Hematopoietic multipotent progenitor cell treated with erythropoietin and hydrocortisone succinate and interleukin-3 and kit ligand, for 8 days (in vitro differentiated cells): ENCODE results near the gene WDFY2.
A peak's percentile ranks its signal among the peaks of the same experiment; 100 is the strongest.
"Not testable (repeated sequence)": the region's sequence is repeated elsewhere in the genome, so short reads cannot be mapped to it uniquely, and the experiment has no call there.

Experiments
- DNase-seq: peaks from one replicate; pipeline ENCODE4 v3.0.0-alpha.2; 2015

WDFY2 gene

GRCh38 chr13:51673165-51673564 is 88.9 kb downstream of the WDFY2 start:
- DNase-seq = no peak

GRCh38 chr13:51674276-51674675 is 90.0 kb downstream of the WDFY2 start:
- no peak for DNase-seq

GRCh38 chr13:51675385-51675784 is 91.1 kb downstream of the WDFY2 start:
- no peak for DNase-seq

GRCh38 chr13:51675877-51676276 is 91.6 kb downstream of the WDFY2 start:
- no peak for DNase-seq

GRCh38 chr13:51676739-51677138 is 92.5 kb downstream of the WDFY2 start:
- DNase-seq = no peak

- no peak for DNase-seq
Observed at GRCh38 chr13:51678420-51678819, 94.2 kb downstream of the WDFY2 start.

- no peak for DNase-seq
Observed at GRCh38 chr13:51679616-51680015, 95.4 kb downstream of the WDFY2 start.

- DNase-seq = no peak
Observed at GRCh38 chr13:51681037-51681678, 96.9 kb downstream of the WDFY2 start.

- DNase-seq = no peak
Observed at GRCh38 chr13:51682686-51683085, 98.4 kb downstream of the WDFY2 start.

GRCh38 chr13:51683597-51683996 is 99.3 kb downstream of the WDFY2 start:
- no peak for DNase-seq

GRCh38 chr13:51684076-51684475 is 99.8 kb downstream of the WDFY2 start:
- DNase-seq = no peak

GRCh38 chr13:51687947-51688714 is 103.9 kb downstream of the WDFY2 start:
- no peak for DNase-seq

GRCh38 chr13:51688937-51689662 is 104.8 kb downstream of the WDFY2 start:
- DNase-seq = peak; percentile 16

- DNase-seq = no peak
Observed at GRCh38 chr13:51689663-51689996, 105.4 kb downstream of the WDFY2 start.

GRCh38 chr13:51695677-51696076 is 111.4 kb downstream of the WDFY2 start:
- not testable (repeated sequence) for DNase-seq

- DNase-seq = no peak
Observed at GRCh38 chr13:51697181-51697580, 112.9 kb downstream of the WDFY2 start.

GRCh38 chr13:51697855-51698254 is 113.6 kb downstream of the WDFY2 start:
- DNase-seq = no peak

GRCh38 chr13:51698352-51698751 is 114.1 kb downstream of the WDFY2 start:
- no peak for DNase-seq

GRCh38 chr13:51704399-51705313 is 120.4 kb downstream of the WDFY2 start:
- no peak for DNase-seq

GRCh38 chr13:51707461-51707860 is 123.2 kb downstream of the WDFY2 start:
- no peak for DNase-seq

GRCh38 chr13:51713807-51714206 is 129.5 kb downstream of the WDFY2 start:
- DNase-seq = no peak

GRCh38 chr13:51714663-51715168 is 130.5 kb downstream of the WDFY2 start:
- no peak for DNase-seq

GRCh38 chr13:51715613-51716012 is 131.4 kb downstream of the WDFY2 start:
- no peak for DNase-seq
